Measurements from ENCODE around the gene SCART1. TPM values are rescaled to one million over a fixed set of nuclear protein-coding genes. Genes with fewer than 3 reads are reported as not detected.

The SCART1 gene
- total and polyA plus RNA-seq, 8 donors: 0.43 to 9.3 (median 5.9) TPM; not detected in 1

GRCh38 chr10:133458710-133459453 is 5.1 kb downstream of the SCART1 start:
- TF ChIP-seq CTCF (IDR thresholded peaks at IDR 0.05): no peak
- TF ChIP-seq POLR2A (IDR thresholded peaks at IDR 0.05): no peak
- no peak for TF ChIP-seq EP300 (IDR thresholded peaks at IDR 0.05)
- no peak for TF ChIP-seq POLR2AphosphoS5 (IDR thresholded peaks at IDR 0.05)
- peak in 1 of 2 donors; percentile 21 for DNase-seq
- Histone ChIP-seq H3K4me3 (no peak overlapping the region), H3K27me3 (no peaks in the 10 kb centered on the region), H3K4me1 (no peaks in the 10 kb centered on the region), H3K9me3 (no peaks in the 10 kb centered on the region), H3K36me3 (peaks cover 0 to 27% (median 2%) of the 10 kb centered on the region in 4 donors), H3K27ac (no peak overlapping the region)
- WGBS, 5 donors: 86 to 90% (median 88%) methylated on average over 13 to 21 of the region's 21 CpGs
- intact Hi-C loops (cut with DNase I; ENCODE audit: low total_unique reads): no loop called here

- H3K36me3 ChIP-seq: peaks cover 0 to 31% (median 2%) of the 10 kb centered on the region in 4 donors
- no peak overlapping the region for H3K27ac ChIP-seq
- no peaks in the 10 kb centered on the region for H3K9me3 ChIP-seq
- peak in 1 of 2 donors; percentile 25 for DNase-seq
- no peaks in the 10 kb centered on the region for H3K4me1 ChIP-seq
- H3K4me3 ChIP-seq: no peak overlapping the region
- intact Hi-C loops (cut with DNase I; ENCODE audit: low total_unique reads): no loop called here
- peaks cover 0 to 3% (median 0%) of the 10 kb centered on the region in 3 donors for H3K27me3 ChIP-seq
- TF ChIP-seq POLR2A (IDR thresholded peaks at IDR 0.05): no peak
- WGBS, 5 donors: 51 to 73% (median 66%) methylated on average over 17 to 81 of the region's 81 CpGs
Measured at GRCh38 chr10:133459454-133460207, 5.9 kb downstream of the SCART1 start.

- Histone ChIP-seq H3K4me1 (peaks cover 0 to 3% (median 0%) of the 10 kb centered on the region in 4 donors), H3K27ac (no peak overlapping the region), H3K36me3 (peaks cover 0 to 31% (median 2%) of the 10 kb centered on the region in 4 donors), H3K9me3 (no peaks in the 10 kb centered on the region), H3K4me3 (no peak overlapping the region), H3K27me3 (peaks cover 0 to 10% (median 0%) of the 10 kb centered on the region in 3 donors)
- DNase-seq: no peak
- intact Hi-C loops (cut with DNase I; ENCODE audit: low total_unique reads): no loop called here
- TF ChIP-seq CTCF (IDR thresholded peaks at IDR 0.05) (no peak), EP300 (IDR thresholded peaks at IDR 0.05) (no peak), POLR2A (IDR thresholded peaks at IDR 0.05) (no peak), POLR2AphosphoS5 (IDR thresholded peaks at IDR 0.05) (no peak)
- WGBS, 5 donors: 90 to 97% (median 93%) methylated on average over 14 of the region's 14 CpGs
Measured at GRCh38 chr10:133460208-133460769, 6.5 kb downstream of the SCART1 start.

- Histone ChIP-seq H3K36me3 (peaks cover 0 to 31% (median 2%) of the 10 kb centered on the region in 4 donors), H3K4me1 (peaks cover 0 to 3% (median 0%) of the 10 kb centered on the region in 4 donors), H3K27me3 (peaks cover 0 to 11% (median 0%) of the 10 kb centered on the region in 3 donors), H3K9me3 (no peaks in the 10 kb centered on the region), H3K27ac (no peak overlapping the region), H3K4me3 (no peak overlapping the region)
- no peak for DNase-seq
- TF ChIP-seq POLR2AphosphoS5 (IDR thresholded peaks at IDR 0.05): no peak
- TF ChIP-seq POLR2A (IDR thresholded peaks at IDR 0.05): no peak
- no peak for TF ChIP-seq EP300 (IDR thresholded peaks at IDR 0.05)
- no peak for TF ChIP-seq CTCF (IDR thresholded peaks at IDR 0.05)
- WGBS, 5 donors: 90 to 93% (median 92%) methylated on average over 7 of the region's 7 CpGs
- intact Hi-C loops (cut with DNase I; ENCODE audit: low total_unique reads): no loop called here
Measured at GRCh38 chr10:133461027-133461426, 7.3 kb downstream of the SCART1 start.

Data from stomach (tissue), 9 donors.